ENCODE data around the gene ANKRD28.

Gene ANKRD28

GRCh38 chr3:15744176-15744575 is 53.6 kb downstream of the ANKRD28 start:
- TF ChIP-seq TAF1 (IDR thresholded peaks at IDR 0.05; ENCODE audit: borderline replicate concordance, insufficient read depth, low read length) = no peak
- TF ChIP-seq POLR2AphosphoS5 (IDR thresholded peaks at IDR 0.05; ENCODE audit: low read depth, low read length) = no peak
- TF ChIP-seq, protein P1, sequence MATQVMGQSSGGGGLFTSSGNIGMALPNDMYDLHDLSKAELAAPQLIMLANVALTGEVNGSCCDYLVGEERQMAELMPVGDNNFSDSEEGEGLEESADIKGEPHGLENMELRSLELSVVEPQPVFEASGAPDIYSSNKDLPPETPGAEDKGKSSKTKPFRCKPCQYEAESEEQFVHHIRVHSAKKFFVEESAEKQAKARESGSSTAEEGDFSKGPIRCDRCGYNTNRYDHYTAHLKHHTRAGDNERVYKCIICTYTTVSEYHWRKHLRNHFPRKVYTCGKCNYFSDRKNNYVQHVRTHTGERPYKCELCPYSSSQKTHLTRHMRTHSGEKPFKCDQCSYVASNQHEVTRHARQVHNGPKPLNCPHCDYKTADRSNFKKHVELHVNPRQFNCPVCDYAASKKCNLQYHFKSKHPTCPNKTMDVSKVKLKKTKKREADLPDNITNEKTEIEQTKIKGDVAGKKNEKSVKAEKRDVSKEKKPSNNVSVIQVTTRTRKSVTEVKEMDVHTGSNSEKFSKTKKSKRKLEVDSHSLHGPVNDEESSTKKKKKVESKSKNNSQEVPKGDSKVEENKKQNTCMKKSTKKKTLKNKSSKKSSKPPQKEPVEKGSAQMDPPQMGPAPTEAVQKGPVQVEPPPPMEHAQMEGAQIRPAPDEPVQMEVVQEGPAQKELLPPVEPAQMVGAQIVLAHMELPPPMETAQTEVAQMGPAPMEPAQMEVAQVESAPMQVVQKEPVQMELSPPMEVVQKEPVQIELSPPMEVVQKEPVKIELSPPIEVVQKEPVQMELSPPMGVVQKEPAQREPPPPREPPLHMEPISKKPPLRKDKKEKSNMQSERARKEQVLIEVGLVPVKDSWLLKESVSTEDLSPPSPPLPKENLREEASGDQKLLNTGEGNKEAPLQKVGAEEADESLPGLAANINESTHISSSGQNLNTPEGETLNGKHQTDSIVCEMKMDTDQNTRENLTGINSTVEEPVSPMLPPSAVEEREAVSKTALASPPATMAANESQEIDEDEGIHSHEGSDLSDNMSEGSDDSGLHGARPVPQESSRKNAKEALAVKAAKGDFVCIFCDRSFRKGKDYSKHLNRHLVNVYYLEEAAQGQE (IDR thresholded peaks at IDR 0.05; ENCODE audit: insufficient read depth in 1 of 2, low read depth in 2 of 2, low read length in 2 of 2) = no peak
- TF ChIP-seq SIN3A (IDR thresholded peaks at IDR 0.05; ENCODE audit: borderline replicate concordance, insufficient read depth, low read length) = no peak
- no peak for TF ChIP-seq FOXP2 (optimal IDR thresholded peaks at IDR 0.05; ENCODE audit: borderline replicate concordance, extremely low read depth, extremely low read length, insufficient read depth)

DNA sequence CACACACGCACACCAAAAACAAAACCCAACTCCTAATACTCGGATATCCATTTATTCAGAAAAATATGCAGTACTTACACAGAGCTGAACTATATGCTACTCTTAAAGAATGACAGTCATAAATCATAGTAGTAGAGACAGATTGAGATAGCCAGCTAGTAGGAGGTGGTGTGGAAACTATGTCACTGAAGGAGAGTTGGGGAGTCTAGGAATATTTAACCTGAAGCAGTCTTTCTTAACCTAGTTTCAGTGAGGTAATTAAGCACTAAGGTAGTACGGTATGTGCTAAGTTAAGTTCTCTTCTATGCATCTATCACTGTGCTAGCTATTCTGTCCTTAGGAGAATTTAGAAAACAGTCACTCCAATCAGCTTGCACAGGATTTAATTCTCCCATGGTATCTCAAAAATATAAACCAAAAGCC is 54.2 kb downstream of the ANKRD28 start:
- TF ChIP-seq POLR2AphosphoS5 (IDR thresholded peaks at IDR 0.05; ENCODE audit: low read depth, low read length) = no peak
- no peak for TF ChIP-seq TAF1 (IDR thresholded peaks at IDR 0.05; ENCODE audit: borderline replicate concordance, insufficient read depth, low read length)
- TF ChIP-seq, protein P1 (IDR thresholded peaks at IDR 0.05; ENCODE audit: insufficient read depth in 1 of 2, low read depth in 2 of 2, low read length in 2 of 2) = no peak
- TF ChIP-seq SIN3A (IDR thresholded peaks at IDR 0.05; ENCODE audit: borderline replicate concordance, insufficient read depth, low read length) = no peak
- TF ChIP-seq FOXP2 (optimal IDR thresholded peaks at IDR 0.05; ENCODE audit: borderline replicate concordance, extremely low read depth, extremely low read length, insufficient read depth) = no peak

DNA sequence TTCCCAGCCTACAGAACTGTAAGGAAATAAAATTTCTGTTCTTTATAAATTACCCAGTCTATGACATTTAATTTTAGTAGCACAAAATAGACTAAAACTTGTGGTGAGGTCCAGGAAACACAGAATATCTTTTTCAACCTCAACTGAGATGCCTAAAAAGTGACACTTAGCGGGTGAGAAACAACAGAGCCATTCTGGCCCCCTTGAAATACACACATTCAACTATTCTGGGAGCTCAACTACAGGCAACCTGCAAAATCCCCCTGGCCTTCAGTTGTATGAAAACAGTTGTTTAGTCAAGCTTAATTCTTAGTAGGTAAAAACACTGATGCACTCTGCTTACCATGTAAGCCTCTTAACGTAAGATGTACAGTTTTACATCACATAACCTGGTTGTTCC is 66.8 kb downstream of the ANKRD28 start:
- TF ChIP-seq SIN3A (IDR thresholded peaks at IDR 0.05; ENCODE audit: borderline replicate concordance, insufficient read depth, low read length) (no peak), FOXP2 (optimal IDR thresholded peaks at IDR 0.05; ENCODE audit: borderline replicate concordance, extremely low read depth, extremely low read length, insufficient read depth) (no peak), POLR2AphosphoS5 (IDR thresholded peaks at IDR 0.05; ENCODE audit: low read depth, low read length) (no peak), TAF1 (IDR thresholded peaks at IDR 0.05; ENCODE audit: borderline replicate concordance, insufficient read depth, low read length) (no peak)
- TF ChIP-seq, protein P1 (IDR thresholded peaks at IDR 0.05; ENCODE audit: insufficient read depth in 1 of 2, low read depth in 2 of 2, low read length in 2 of 2) = no peak

DNA sequence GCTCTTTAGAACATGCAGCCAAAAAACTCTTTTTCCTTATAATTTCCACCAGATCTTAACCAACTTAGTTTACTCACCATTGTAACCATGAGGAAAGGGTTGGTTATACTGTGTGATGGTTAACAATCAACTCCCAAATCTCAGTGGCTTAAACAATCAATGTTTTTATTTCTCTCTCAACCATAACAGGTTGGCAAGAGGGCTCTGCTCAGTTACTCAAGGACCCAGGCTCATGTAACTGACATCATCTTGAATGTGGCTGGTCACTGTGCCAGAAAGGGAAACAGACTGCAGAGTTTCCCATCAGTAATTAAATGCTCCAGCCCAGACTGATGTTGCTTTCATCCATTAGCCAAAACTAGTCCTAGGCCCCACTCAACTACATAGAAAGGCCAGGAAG is 69.0 kb downstream of the ANKRD28 start:
- no peak for TF ChIP-seq SIN3A (IDR thresholded peaks at IDR 0.05; ENCODE audit: borderline replicate concordance, insufficient read depth, low read length)
- TF ChIP-seq FOXP2 (optimal IDR thresholded peaks at IDR 0.05; ENCODE audit: borderline replicate concordance, extremely low read depth, extremely low read length, insufficient read depth) = no peak
- TF ChIP-seq, protein P1 (IDR thresholded peaks at IDR 0.05; ENCODE audit: insufficient read depth in 1 of 2, low read depth in 2 of 2, low read length in 2 of 2) = no peak
- no peak for TF ChIP-seq TAF1 (IDR thresholded peaks at IDR 0.05; ENCODE audit: borderline replicate concordance, insufficient read depth, low read length)

GRCh38 chr3:15726881-15727280 is 70.9 kb downstream of the ANKRD28 start:
- TF ChIP-seq, protein P1 (IDR thresholded peaks at IDR 0.05; ENCODE audit: insufficient read depth in 1 of 2, low read depth in 2 of 2, low read length in 2 of 2) = no peak
- TF ChIP-seq SIN3A (IDR thresholded peaks at IDR 0.05; ENCODE audit: borderline replicate concordance, insufficient read depth, low read length) (no peak), TAF1 (IDR thresholded peaks at IDR 0.05; ENCODE audit: borderline replicate concordance, insufficient read depth, low read length) (no peak), FOXP2 (optimal IDR thresholded peaks at IDR 0.05; ENCODE audit: borderline replicate concordance, extremely low read depth, extremely low read length, insufficient read depth) (no peak), POLR2AphosphoS5 (IDR thresholded peaks at IDR 0.05; ENCODE audit: low read depth, low read length) (no peak)
